ENCODE results near the gene USP46. TPM values are rescaled to one million over a fixed set of nuclear protein-coding genes. Genes with fewer than 3 reads are reported as not detected.

Gene USP46
- total and polyA plus RNA-seq, 2 of the 8 experiments (the other 6 are each of a cell fraction or from before 2014, with no cell fraction given): 10.6 to 62.4 TPM

GRCh38 chr4:52658641-52659000 is 480 bp downstream of the USP46 start (continued):
- TF ChIP-seq CHD7 (IDR thresholded peaks at IDR 0.05; ENCODE audit: insufficient replicate concordance, low read length): no peak
- TF ChIP-seq SIRT6 (IDR thresholded peaks at IDR 0.05; ENCODE audit: low read length): no peak
- no peak for TF ChIP-seq JUND (IDR thresholded peaks at IDR 0.05; ENCODE audit: low read length)
- no peak for TF ChIP-seq KDM1A (IDR thresholded peaks at IDR 0.05; ENCODE audit: borderline replicate concordance, low read length)
- TF ChIP-seq SRF (IDR thresholded peaks at IDR 0.05; ENCODE audit: low read depth, low read length): no peak
- TF ChIP-seq ATF2 (IDR thresholded peaks at IDR 0.05; ENCODE audit: low read length): no peak
- no peak for TF ChIP-seq SP1 (IDR thresholded peaks at IDR 0.05; ENCODE audit: low read depth, low read length)
- TF ChIP-seq BACH1 (IDR thresholded peaks at IDR 0.05; ENCODE audit: low read length): no peak
- no peak for TF ChIP-seq CHD2 (IDR thresholded peaks at IDR 0.05; ENCODE audit: low read length)
